Body of pancreas (tissue), 4 donors: ENCODE data around the gene MDN1. TPM values are rescaled to one million over a fixed set of nuclear protein-coding genes. Genes with fewer than 3 reads are reported as not detected.
"Not testable (repeated sequence)": the region's sequence is repeated elsewhere in the genome, so short reads cannot be mapped to it uniquely, and the experiment has no call there.

ENCODE experiments used
- ATAC-seq: fragments of 150-250 bp; one replicate; pipeline ENCODE4 v1.9.1; 2016
- DNase-seq, 4 donors: peaks; one replicate each; pipeline ENCODE4 v3.0.0-alpha.2; 2019
- H3K27ac ChIP-seq, 4 donors: fragments of 200-600 bp; sonication (generic); 1 replicate in 3 of 4; 2 replicates in 1 of 4; pipeline versions ENCODE4 v1.5.1 to v1.6.1; 2016 to 2019; ENCODE audit warnings: mild to moderate bottlenecking in 1 of 4, mixed read lengths in 1 of 4, moderate library complexity in 1 of 4
- H3K27me3 ChIP-seq, 2 donors: fragments of 200-600 bp; sonication (generic); one replicate each; pipeline ENCODE4 v1.6.0; 2016; ENCODE audit warnings: mild to moderate bottlenecking in 1 of 2
- H3K36me3 ChIP-seq, 2 donors: fragments of 200-600 bp; sonication (generic); replicated peaks in 1 of 2; 2 replicates each; pipeline ENCODE4 v1.5.1; 2016; ENCODE audit warnings: low read depth in 2 of 2; ENCODE audit not compliant: insufficient read depth in 1 of 2
- H3K4me1 ChIP-seq: fragments of 200-600 bp; sonication (generic); one replicate; pipeline ENCODE4 v1.6.0; 2016
- H3K4me3 ChIP-seq, 2 donors: fragments of 200-600 bp; sonication (generic); 1 replicate in 1 of 2; 2 replicates in 1 of 2; pipeline ENCODE4 v1.5.1; 2016 to 2019
- H3K9me3 ChIP-seq, 3 donors: fragments of 200-600 bp; sonication (generic); 1 replicate in 2 of 3; 2 replicates in 1 of 3; pipeline ENCODE4 v1.5.1; 2016
- POLR2A ChIP-seq, 3 donors: fragments of 450-650 bp; IDR thresholded peaks; one replicate each; pipeline ENCODE4 v1.6.1; 2016; ENCODE audit warnings: antibody characterized with exemption in 3 of 3, mild to moderate bottlenecking in 2 of 3
- WGBS, 2 donors: methylation state at CpG; one replicate each; pipeline ENCODE4 v1.1.5; 2017; 5-methylcytosine and 5-hydroxymethylcytosine counted together
- intact Hi-C: fragments of 100-400 bp; cut with DNase I; formaldehyde crosslinking; loops from one replicate; pipeline ENCODE4 v1.15.1; 2023
- total RNA-seq, 2 donors: library from RNA; depleted of rRNA; stranded (reverse); fragments of >200 nt; gene quantifications; one replicate each; pipeline ENCODE4 v1.1.0, GENCODE V29; 2016
- TF ChIP-seq, protein P1 (sequence below), 7 experiments: fragments of 450-650 bp in 4 of 7; fragments of 200-600 bp in 3 of 7; sonication (generic) in 3 of 7; IDR thresholded peaks; one replicate each; pipeline ENCODE4 v1.5.1; 2016 to 2019; ENCODE audit warnings: antibody characterized with exemption in 7 of 7

Gene MDN1
- total RNA-seq, 2 donors from 2014 or later = 17.9 to 26.7 TPM

DNA sequence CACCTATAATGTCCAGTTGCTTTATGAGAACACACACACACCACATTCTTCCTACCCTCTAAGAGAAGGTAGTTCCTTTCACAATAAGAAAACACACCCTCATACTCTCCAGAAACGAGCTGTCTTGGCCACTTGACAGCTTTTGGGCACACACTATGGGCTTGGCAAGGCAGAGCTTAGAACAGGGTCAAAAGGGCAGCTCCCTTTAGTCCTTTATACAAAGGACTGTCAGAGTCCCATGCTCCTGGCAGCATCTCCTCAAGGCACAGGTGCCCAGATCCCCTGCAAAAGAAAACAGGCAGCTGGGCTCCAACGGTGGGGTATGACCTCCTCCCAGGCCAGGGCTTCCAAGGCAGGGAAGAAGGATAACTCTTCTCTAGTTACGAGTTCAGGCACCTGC, 176.2 kb downstream of the MDN1 start:
- TF ChIP-seq POLR2A (IDR thresholded peaks at IDR 0.05) = no peak
- TF ChIP-seq, protein P1, sequence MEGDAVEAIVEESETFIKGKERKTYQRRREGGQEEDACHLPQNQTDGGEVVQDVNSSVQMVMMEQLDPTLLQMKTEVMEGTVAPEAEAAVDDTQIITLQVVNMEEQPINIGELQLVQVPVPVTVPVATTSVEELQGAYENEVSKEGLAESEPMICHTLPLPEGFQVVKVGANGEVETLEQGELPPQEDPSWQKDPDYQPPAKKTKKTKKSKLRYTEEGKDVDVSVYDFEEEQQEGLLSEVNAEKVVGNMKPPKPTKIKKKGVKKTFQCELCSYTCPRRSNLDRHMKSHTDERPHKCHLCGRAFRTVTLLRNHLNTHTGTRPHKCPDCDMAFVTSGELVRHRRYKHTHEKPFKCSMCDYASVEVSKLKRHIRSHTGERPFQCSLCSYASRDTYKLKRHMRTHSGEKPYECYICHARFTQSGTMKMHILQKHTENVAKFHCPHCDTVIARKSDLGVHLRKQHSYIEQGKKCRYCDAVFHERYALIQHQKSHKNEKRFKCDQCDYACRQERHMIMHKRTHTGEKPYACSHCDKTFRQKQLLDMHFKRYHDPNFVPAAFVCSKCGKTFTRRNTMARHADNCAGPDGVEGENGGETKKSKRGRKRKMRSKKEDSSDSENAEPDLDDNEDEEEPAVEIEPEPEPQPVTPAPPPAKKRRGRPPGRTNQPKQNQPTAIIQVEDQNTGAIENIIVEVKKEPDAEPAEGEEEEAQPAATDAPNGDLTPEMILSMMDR (IDR thresholded peaks at IDR 0.05) = no peak
- no peak for ATAC-seq
- no peak overlapping the region for H3K4me3 ChIP-seq
- H3K36me3 ChIP-seq = peaks cover 0 to 12% of the 10 kb centered on the region in 2 donors
- intact Hi-C loops = no loop called here
- WGBS, 2 donors = 28 to 49% methylated on average over 3 of the region's 3 CpGs
- no peak overlapping the region for H3K27ac ChIP-seq
- H3K9me3 ChIP-seq = no peaks in the 10 kb centered on the region
- no peaks in the 10 kb centered on the region for H3K27me3 ChIP-seq
- H3K4me1 ChIP-seq = peaks cover 9% of the 10 kb centered on the region
- DNase-seq = peak in 1 of 4 donors; percentile 8

DNA sequence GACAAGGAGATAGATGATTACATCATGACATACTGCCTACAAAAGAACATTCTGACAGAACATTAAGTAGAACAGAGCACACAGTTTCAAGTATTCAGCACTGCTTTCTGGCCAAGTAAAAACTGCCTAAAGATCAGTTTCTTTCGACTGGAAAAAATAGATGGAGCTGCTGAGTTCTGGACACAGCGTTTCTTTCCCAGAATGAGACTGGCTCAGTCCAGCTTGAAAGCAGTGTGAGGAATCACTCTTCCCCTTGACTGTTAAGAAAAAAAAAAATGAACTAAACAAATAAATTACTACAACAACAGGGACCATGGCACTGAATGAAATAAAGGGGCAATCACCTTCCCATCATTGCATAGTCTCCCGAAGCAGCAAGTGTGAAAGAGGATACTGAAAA, 176.6 kb downstream of the MDN1 start:
- 74 to 77% methylated on average over 3 of the region's 3 CpGs for WGBS, 2 donors
- no peaks in the 10 kb centered on the region for H3K27me3 ChIP-seq
- H3K4me1 ChIP-seq = peaks cover 10% of the 10 kb centered on the region
- TF ChIP-seq, protein P1 (IDR thresholded peaks at IDR 0.05) = no peak
- TF ChIP-seq POLR2A (IDR thresholded peaks at IDR 0.05) = no peak
- intact Hi-C loops = no loop called here
- H3K9me3 ChIP-seq = no peaks in the 10 kb centered on the region
- no peak overlapping the region for H3K27ac ChIP-seq
- DNase-seq = no peak
- H3K4me3 ChIP-seq = no peak overlapping the region
- no peak for ATAC-seq
- peaks cover 0 to 10% of the 10 kb centered on the region in 2 donors for H3K36me3 ChIP-seq

DNA sequence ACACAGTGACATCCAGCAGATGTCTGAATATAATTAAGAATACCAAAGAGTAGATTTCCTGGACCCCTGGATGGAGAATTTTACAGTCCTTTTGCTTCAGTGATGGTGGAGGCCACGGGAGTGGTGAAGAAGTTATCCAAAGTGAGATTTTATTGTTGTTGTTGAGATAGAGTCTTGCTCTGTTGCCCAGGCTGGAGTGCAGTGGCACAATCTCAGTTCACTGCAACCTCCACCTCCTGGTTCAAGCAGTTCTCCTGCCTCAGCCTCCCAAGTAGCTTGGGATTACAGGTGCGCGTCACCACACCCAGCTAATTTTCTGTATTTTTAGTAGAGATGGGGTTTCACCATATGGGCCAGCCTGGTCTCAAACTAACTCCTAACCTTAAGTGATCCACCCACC, 178.0 kb downstream of the MDN1 start:
- WGBS, 2 donors = 95 to 99% methylated on average over 3 of the region's 3 CpGs

DNA sequence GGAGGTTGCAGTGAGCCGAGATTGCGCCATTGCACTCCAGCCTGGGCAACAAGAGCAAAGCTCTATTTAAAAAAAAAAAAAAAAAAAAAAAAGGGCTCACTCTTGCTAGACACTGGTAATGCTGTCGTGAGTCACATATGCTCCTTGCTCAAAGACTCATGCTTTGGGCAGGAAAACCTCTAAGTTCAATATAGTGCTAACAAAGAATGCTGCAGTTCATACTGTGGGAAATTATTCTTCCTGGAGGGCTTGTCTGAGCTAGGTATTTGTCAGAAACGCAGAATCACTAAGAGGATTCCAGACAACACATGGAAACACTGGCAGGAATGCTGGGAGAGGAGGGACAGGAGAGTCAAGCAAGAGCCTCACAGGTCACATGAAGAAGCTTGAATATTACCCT, 178.8 kb downstream of the MDN1 start:
- WGBS, 2 donors = 88 to 93% methylated on average over 4 of the region's 4 CpGs
- ATAC-seq (no peak), DNase-seq (no peak)
- TF ChIP-seq, protein P1 (IDR thresholded peaks at IDR 0.05) = no peak
- TF ChIP-seq POLR2A (IDR thresholded peaks at IDR 0.05) = no peak
- no peaks in the 10 kb centered on the region for H3K9me3 ChIP-seq
- H3K4me1 ChIP-seq = peaks cover 15% of the 10 kb centered on the region
- intact Hi-C loops = no loop called here
- H3K27me3 ChIP-seq = no peaks in the 10 kb centered on the region
- H3K27ac ChIP-seq = no peak overlapping the region
- peaks cover 0 to 3% of the 10 kb centered on the region in 2 donors for H3K36me3 ChIP-seq
- no peak overlapping the region for H3K4me3 ChIP-seq

More for the DNA sequence above, 178.0 kb downstream of the MDN1 start:
- intact Hi-C loops, H3K27ac ChIP-seq, H3K36me3 ChIP-seq, H3K4me3 ChIP-seq, DNase-seq, ATAC-seq, H3K9me3 ChIP-seq, H3K27me3 ChIP-seq: not testable (repeated sequence)
- H3K4me1 ChIP-seq = peaks cover 15% of the 10 kb centered on the region

DNA sequence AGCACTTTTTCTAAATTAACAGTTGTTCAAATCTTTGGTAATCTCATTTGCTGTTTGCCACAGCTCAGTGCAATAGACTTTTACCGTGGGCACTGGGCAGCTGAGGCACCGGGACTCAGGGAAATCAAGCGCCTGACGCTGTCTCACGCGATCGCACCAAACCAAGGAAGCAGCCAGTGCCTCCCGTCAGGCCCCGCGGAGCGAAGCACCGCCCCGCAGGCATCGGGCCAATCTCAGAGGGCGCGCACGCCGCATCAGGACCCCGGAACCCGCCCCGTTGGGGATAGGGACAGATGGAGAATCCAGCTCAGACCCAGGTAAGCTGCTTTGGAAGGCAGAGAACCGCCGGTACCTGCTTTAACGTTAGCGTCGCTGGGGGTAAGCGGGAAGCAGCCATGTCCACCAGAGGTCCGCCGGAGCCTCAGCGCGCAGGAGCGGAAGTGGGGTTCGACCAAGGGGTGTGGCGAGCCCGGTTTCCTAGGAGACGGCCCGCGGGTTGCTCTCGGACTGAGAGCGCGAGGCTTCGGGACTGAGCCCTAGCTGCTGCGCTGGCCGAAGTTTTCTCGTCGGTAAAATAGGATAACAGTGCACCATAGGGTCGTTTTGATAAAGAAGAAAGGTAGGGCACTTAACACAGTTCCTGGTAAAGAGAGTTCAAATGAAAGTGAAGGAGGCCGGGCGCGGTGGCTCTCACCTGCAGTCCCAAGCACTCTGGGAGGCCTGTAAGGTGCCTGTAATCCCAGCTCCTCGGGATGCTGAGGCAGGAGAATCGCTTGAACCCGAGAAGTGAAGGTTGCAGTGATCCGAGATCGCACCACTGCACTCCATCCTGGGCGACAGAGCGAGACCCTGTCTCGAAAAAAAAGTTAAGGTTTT, 181.0 kb downstream of the MDN1 start, which contains the start of gene LYRM2:
LYRM2 (minus strand) TSS at position 428 of the 876 bp plus-strand sequence; CDS start at position 397, 31 bp downstream.
- H3K27me3 ChIP-seq = no peaks in the 10 kb centered on the region
- DNase-seq (peak; percentile 96), ATAC-seq (peak; percentile 99)
- peak within 1 kb of the TSS; percentile 20 to 64 for H3K4me3 ChIP-seq
- 2% methylated on average over 30 to 58 of the region's 58 CpGs for WGBS, 2 donors
- peak within 1 kb of the TSS; percentile 81 to 95 (median 90) for H3K27ac ChIP-seq
- TF ChIP-seq, protein P1 (IDR thresholded peaks at IDR 0.05) = peak in 4 of 7 experiments; percentile 31 to 52 (median 40)
- peak; percentile 79 to 97 (median 96) for TF ChIP-seq POLR2A (IDR thresholded peaks at IDR 0.05)
- H3K9me3 ChIP-seq = no peaks in the 10 kb centered on the region
- H3K36me3 ChIP-seq = no peaks in the 10 kb centered on the region
- H3K4me1 ChIP-seq = peaks cover 15% of the 10 kb centered on the region
- intact Hi-C loops = no loop called here
